GM21381 (cell line): ENCODE data around the gene ZFAND2B.
A peak's percentile ranks its signal among the peaks of the same experiment; 100 is the strongest.

Source experiments
- ATAC-seq: cut with Tn5 transposase; IDR thresholded peaks from one replicate; pipeline ENCODE4 v1.9.1; 2021; ENCODE audit warnings: mild to moderate bottlenecking, moderate library complexity; ENCODE audit not compliant: unreplicated experiment

Gene ZFAND2B

GRCh38 chr2:219220652-219221402, 14.2 kb downstream of the ZFAND2B start:
- no peak for ATAC-seq

DNA sequence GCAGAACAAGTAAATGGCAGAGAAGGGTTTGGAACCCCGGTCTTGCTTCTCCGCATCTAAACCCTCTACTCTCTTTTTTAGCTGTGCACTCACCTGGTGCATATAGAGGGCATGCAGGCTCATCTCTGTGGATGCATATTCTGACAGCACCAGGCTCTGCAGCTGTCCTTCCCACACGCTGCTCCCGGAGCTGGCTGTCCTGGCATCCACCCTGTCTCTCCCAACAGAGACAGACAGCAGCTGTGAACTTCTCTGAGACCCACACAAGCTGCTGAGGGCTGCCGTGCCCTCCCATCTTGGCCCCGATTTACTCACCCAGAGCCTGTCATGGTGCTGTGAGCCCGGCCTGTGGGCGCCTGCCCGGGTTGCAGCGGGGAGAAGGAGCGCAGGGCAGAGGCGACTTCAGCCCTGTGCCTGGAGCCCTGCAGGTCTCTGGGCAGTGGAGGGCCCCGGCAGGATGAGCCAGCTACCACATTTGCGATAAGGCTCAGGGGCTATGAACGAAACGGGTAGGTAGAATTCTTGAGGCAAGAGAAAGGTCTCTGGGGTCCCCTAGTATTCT, 15.5 kb downstream of the ZFAND2B start:
- no peak for ATAC-seq

DNA sequence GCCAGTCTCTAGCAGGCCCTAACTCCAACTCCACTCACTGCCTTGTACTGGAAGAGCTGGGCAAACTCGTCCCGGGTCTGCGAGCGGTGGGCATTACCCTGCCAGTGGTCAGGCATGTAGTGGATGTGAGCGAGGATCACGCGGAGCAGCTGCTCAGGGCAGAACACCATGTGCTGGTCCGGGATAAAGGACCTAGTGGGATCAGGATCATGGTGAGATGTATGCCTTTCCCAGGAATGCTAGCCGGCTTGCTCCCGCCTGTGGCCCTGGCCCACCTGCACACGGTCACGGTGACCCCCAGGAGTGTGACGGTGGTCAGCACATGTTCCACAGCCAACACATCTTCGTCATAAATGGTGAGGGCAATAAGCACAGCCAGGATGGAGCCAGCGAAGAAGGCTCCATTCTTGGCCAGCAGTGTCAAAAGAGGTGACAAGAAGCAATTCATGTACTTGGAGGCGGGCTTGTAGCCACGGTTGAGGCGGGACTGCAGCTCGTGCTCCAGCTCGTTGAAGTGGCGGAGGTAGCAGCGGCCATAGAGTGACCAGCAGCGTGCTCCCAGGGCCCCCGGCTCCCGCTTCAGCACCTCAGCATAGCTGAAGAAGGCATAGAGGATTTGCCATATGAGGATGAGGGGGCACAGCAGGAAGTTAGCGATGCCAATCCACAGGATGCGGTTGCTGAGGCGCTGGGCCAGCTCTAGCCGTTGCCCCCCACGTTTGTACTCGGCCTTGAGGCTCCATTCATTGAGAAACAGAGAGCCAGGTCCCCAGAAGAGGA, 17.4 kb downstream of the ZFAND2B start:
- ATAC-seq, result no peak

GRCh38 chr2:219225350-219225749, 18.8 kb downstream of the ZFAND2B start:
- no peak for ATAC-seq

DNA sequence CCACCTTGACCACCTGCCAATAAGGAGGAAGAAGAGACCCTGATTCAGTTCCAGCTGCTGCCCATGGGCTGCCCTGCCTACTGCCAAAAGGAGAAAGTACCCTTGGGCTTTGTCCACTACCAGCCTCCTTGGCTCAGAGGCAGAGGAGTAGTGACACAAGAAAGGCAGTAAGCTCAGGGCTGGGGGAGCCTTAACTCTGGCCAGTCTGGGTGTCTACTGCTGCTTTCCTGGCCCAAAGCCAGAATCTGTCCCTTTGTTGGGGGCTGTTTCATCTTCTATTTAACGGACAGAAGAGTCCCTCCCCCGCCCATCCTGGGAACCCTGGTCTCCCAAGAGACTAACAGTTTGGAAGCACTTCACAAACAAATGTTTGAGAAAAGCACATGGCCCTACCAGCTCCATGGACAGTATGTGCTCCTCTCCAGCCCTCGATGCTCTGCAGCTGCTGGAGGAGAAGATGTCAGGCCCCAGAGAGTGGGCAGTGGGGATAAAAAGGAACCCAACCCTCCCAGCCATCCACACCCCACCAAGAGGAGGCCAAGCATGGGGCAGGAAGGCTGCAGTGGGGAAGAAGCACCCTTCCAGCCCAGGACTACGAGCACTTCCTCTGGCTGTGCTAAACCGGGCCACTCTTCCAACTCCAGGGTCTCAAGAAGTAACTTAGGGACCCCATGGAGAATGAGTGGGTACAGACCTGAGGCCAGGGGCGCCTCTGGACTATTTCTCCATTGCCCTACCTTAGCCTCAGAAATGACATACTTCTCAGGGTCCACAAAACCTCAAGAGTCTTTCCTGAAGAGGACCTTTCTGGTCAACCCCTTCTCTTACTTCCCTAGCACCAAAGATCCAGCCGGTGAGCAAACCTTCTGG, 21.7 kb downstream of the ZFAND2B start:
- ATAC-seq, result no peak

DNA sequence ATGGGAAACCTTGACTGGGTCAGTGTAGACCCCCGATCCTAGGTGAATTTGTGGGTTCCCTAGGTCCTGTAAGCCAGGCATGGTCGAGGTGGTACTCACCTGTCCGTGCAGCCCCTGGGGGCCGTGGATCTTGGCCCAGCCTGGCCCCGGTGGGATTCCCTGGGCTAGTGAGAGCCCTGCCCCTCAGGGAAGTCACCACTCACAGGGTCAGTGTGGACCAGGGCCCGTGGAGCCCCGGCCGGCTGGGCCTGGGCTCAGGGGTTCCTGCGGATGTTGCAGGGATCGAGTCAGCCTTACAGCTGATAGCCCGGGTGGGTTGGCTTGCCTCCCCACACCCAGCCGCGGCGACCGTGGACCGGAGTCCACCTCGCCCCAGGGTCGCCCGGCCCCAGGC, 22.3 kb downstream of the ZFAND2B start:
- no peak for ATAC-seq

GRCh38 chr2:219229305-219230058, 22.9 kb downstream of the ZFAND2B start, which contains the start of the genes ANKZF1 and ATG9A:
ANKZF1 (plus strand) TSS chr2:219229806; CDS start chr2:219230258, 452 bp downstream.
ATG9A (minus strand) TSS chr2:219229636; CDS start chr2:219228024, 1,612 bp downstream.
- peak; percentile 96 for ATAC-seq

- peak; percentile 24 for ATAC-seq
Measured at GRCh38 chr2:219230059-219230540, 23.5 kb downstream of the ZFAND2B start.

DNA sequence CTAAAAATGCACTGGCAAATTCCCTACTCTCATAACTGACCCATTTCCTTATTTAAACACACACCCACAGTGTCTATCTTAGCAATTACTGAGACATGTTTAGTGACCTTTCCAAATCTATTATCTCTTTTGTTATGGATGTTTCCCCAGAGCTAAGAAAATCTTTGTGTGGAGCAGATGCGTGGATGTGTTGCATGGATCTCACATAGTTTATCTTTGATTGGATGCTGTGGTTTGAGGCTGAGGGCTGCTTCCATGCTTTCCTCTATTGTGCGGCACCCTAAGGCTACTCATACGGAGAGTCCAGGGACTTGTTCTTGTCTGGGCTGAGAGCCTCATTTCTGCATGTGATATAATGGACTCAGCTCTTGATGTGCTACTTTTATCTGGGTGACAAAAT, 27.7 kb downstream of the ZFAND2B start:
- no peak for ATAC-seq

DNA sequence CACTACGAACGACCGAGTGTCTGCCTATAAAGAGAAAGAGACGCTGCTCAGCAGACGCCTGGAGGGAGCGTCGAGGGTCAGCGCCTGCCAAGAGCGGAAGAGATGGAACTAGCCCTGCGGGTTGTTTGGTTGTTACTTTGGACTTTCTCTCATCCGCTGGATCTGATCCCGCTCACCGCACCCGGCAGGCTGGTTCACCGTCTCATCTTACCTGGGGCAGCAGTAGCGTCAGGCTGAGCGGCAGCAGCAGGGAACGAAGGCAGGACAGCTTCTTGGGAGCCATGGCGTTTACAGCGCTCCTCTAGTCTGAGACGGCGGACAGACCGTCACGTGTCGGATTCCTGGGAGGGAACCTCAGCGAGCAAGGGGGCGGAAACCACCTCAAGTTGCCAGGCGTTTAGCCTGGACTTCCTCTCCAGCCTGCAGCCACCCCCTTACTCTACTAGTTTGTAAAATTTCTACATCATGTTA, 36.7 kb downstream of the ZFAND2B start:
- ATAC-seq, result no peak

DNA sequence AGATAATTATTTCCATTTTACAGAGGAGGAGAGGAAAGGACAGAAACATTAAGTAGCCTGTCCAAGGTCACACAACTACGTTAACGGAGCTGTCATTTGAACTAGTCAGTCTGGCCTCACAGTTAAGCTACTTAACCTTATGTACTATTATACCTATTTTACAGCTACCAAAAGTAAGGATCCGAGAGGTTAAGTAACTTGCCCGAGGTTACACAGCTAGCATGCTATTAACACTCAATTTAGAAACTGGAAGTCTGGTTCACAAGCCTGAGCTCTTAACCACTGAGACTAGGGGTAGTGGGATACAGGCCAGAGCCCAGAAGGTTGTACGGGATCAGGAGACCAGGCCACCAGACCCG, 38.2 kb downstream of the ZFAND2B start:
- no peak for ATAC-seq

DNA sequence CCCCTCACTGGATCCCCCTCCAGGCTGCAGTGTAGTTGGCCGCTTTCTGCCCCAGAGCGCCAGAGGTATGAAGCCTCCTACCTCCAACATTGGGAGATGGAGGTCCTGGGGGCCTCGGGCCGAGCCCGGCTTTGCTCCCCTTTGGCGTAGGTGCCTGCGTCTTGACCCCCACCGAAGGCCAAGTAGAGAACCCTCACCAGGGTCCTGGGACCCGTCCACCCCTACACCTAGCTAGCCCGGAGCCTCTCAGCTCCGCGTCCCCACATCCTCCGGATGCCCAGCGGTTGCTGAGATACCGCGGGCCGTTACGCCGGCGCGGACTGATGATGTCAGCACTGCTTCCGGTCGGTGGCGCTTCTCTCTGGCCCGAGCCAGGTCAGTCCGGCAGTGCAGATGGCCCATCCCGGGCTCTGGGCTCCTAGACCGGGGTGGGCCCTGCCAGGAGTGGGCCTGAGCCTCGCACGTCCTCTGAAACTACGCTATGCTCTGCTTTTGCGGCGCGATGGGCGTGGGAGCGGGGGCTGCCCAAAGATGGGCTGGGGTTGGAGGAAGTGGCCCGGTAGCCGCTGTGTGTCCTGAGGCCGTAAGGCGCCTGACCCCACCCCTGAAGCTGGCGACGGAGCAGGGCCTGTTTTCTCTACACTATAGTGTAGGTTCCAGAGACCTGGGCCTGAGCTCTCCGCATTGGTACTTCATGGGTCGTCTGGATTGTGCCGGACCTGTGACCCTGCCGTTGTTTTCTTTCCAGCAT, 38.7 kb downstream of the ZFAND2B start, which contains the start of the genes GLB1L and STK16:
TSS of gene GLB1L (minus strand) at position 297 of the 751 bp plus-strand sequence. CDS start 1,871 bp downstream, outside the sequence.
TSS of gene STK16 (plus strand) at position 332 of the 751 bp plus-strand sequence. CDS start 521 bp downstream, outside the sequence.
- peak; percentile 65 for ATAC-seq

GRCh38 chr2:219245899-219246230, 39.3 kb downstream of the ZFAND2B start:
- no peak for ATAC-seq

GRCh38 chr2:219246559-219246958, 40.0 kb downstream of the ZFAND2B start:
- ATAC-seq, result no peak

DNA sequence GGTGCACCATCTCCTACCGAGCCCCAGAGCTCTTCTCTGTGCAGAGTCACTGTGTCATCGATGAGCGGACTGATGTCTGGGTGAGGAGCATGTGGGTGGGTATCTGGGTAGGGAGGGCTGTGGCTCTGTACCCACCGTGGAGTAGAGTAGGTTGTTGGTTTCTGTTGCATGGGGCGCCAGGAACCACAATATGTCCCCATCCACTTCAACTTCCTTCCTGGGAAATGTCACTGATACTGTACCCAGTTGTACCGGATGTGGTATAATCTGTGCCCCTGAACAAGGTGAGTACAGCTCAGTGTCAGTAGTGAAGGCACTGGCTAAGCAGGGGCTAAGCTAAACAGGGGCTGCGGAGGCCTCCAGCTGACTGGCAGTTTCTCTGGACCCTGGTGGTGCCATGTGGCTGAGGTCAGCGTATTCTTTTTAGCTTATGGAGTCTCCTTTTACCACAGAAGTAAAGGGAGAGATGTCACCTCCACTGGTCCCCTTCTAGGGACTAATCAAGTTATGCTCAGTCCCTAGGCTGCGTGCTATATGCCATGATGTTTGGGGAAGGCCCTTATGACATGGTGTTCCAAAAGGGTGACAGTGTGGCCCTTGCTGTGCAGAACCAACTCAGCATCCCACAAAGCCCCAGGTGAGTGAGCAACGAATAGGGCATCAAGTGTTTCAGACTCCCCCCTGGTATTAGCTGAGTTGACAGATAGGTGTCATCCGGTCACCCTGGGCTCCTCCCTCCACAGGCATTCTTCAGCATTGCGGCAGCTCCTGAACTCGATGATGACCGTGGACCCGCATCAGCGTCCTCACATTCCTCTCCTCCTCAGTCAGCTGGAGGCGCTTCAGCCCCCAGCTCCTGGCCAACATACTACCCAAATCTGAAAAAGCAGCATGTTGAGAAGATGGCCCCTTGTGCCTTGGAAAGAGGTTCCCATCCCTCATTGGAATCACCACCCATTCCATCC, 41.4 kb downstream of the ZFAND2B start:
- ATAC-seq, result no peak

GRCh38 chr2:219248845-219249202, 42.2 kb downstream of the ZFAND2B start:
- ATAC-seq, result no peak

GRCh38 chr2:219249203-219249980, 42.8 kb downstream of the ZFAND2B start:
- ATAC-seq, result peak; percentile 38
